Glomerular visceral epithelial cell (primary cell): ENCODE measurements around the gene CSNK1D.
A peak's percentile ranks its signal among the peaks of the same experiment; 100 is the strongest.

ENCODE experiments used
- DNase-seq: peaks from one replicate; pipeline ENCODE4 v3.0.0-alpha.2; 2016; ENCODE audit errors: extremely low spot score

Gene CSNK1D

GRCh38 chr17:82228842-82229697, 44.4 kb downstream of the CSNK1D start, which contains the start of gene SLC16A3:
Gene SLC16A3 (plus strand): TSS chr17:82229042. CDS start chr17:82236009, 6,967 bp downstream.
- peak; percentile 86 for DNase-seq

GRCh38 chr17:82228278-82228841, 45.1 kb downstream of the CSNK1D start:
- no peak for DNase-seq

- DNase-seq: no peak
Observed at GRCh38 chr17:82227629-82228277, 45.7 kb downstream of the CSNK1D start.

- DNase-seq: no peak
Observed at GRCh38 chr17:82226809-82227628, 46.5 kb downstream of the CSNK1D start.

GRCh38 chr17:82226146-82226808, 47.2 kb downstream of the CSNK1D start:
- no peak for DNase-seq

- no peak for DNase-seq
Observed at GRCh38 chr17:82225368-82226029, 48.0 kb downstream of the CSNK1D start.

- no peak for DNase-seq
Observed at GRCh38 chr17:82224666-82225065, 48.8 kb downstream of the CSNK1D start.

GRCh38 chr17:82223517-82223916, 50.0 kb downstream of the CSNK1D start:
- no peak for DNase-seq

- no peak for DNase-seq
Observed at GRCh38 chr17:82222816-82223215, 50.7 kb downstream of the CSNK1D start.

- DNase-seq: no peak
Observed at GRCh38 chr17:82221341-82221902, 52.1 kb downstream of the CSNK1D start.

GRCh38 chr17:82219753-82220709, 53.5 kb downstream of the CSNK1D start:
- no peak for DNase-seq

- no peak for DNase-seq
Observed at GRCh38 chr17:82219083-82219482, 54.4 kb downstream of the CSNK1D start.

- DNase-seq: no peak
Observed at GRCh38 chr17:82218349-82219075, 55.0 kb downstream of the CSNK1D start.

- DNase-seq: peak; percentile 94
Observed at GRCh38 chr17:82217530-82218204, 55.8 kb downstream of the CSNK1D start.

- DNase-seq: peak; percentile 73
Observed at GRCh38 chr17:82217120-82217529, 56.4 kb downstream of the CSNK1D start.

- peak; percentile 91 for DNase-seq
Observed at GRCh38 chr17:82216301-82217119, 57.0 kb downstream of the CSNK1D start.

- no peak for DNase-seq
Observed at GRCh38 chr17:82215972-82216300, 57.6 kb downstream of the CSNK1D start.
